Progenitor cell of endocrine pancreas (in vitro differentiated cells): Measurements from ENCODE around the gene C1orf174. TPM values are rescaled to one million over a fixed set of nuclear protein-coding genes. Genes with fewer than 3 reads are reported as not detected.

ENCODE experiments used
- DNase-seq: peaks from one replicate; pipeline ENCODE4 v3.0.0; 2021; ENCODE audit warnings: low spot score; ENCODE audit not compliant: unreplicated experiment
- H3K27ac Mint-ChIP-seq: 2 replicates; pipeline ENCODE4 v1.8.0; 2021; ENCODE audit warnings: mild to moderate bottlenecking, moderate library complexity, mixed read lengths
- H3K27me3 Mint-ChIP-seq: 2 replicates; pipeline ENCODE4 v1.8.0; 2021; ENCODE audit warnings: mixed read lengths
- H3K36me3 Mint-ChIP-seq: 2 replicates; pipeline ENCODE4 v1.8.0; 2022; ENCODE audit warnings: mixed read lengths; ENCODE audit not compliant: insufficient read depth
- H3K4me1 Mint-ChIP-seq: 2 replicates; pipeline ENCODE4 v1.8.0; 2021; ENCODE audit warnings: low read depth, mixed read lengths
- H3K4me3 Mint-ChIP-seq: 2 replicates; pipeline ENCODE4 v1.8.0; 2021; ENCODE audit warnings: low read depth, mild to moderate bottlenecking, moderate library complexity, mixed read lengths
- H3K9me3 Mint-ChIP-seq: 2 replicates; pipeline ENCODE4 v1.8.0; 2021; ENCODE audit warnings: low read depth, mixed read lengths
- total RNA-seq: library from RNA; stranded (reverse); gene quantifications from 2 replicates; pipeline ENCODE4 v1.2.1, GENCODE V29; 2021
- TF ChIP-seq, protein P1 (sequence below): fragments of 200-600 bp; sonication (generic); IDR thresholded peaks from one replicate; pipeline ENCODE4 v1.5.0; 2021; ENCODE audit warnings: antibody characterized with exemption, mild to moderate bottlenecking; ENCODE audit not compliant: unreplicated experiment

C1orf174 gene
- total RNA-seq, 1 donor from 2014 or later, result 26.9 TPM

DNA sequence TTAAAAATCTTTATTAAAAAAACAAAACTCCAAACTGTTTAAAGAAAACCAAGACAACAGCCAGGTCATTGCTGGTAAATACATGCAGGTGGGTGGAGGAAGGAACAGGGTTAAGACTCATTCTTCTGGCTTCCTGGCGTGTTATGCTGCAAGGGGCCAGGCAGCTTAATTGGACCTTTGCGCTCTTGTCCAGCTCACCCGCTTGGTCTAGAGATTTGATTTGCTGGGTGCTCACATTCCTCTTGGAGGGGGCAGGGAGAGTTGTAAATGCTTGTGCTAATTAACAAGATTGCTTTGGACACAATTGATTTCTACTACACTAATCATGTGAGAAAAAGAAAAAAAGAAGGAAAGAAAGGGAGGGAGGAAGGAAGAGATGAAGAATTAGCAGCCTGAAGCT lies 53.5 kb downstream of the C1orf174 start:
- Mint-ChIP-seq H3K4me1 (peaks cover 2% of the 10 kb centered on the region), H3K4me3 (no peak overlapping the region), H3K27me3 (no peaks in the 10 kb centered on the region), H3K9me3 (no peaks in the 10 kb centered on the region), H3K27ac (no peak overlapping the region), H3K36me3 (peaks cover 18% of the 10 kb centered on the region)
- TF ChIP-seq, protein P1, sequence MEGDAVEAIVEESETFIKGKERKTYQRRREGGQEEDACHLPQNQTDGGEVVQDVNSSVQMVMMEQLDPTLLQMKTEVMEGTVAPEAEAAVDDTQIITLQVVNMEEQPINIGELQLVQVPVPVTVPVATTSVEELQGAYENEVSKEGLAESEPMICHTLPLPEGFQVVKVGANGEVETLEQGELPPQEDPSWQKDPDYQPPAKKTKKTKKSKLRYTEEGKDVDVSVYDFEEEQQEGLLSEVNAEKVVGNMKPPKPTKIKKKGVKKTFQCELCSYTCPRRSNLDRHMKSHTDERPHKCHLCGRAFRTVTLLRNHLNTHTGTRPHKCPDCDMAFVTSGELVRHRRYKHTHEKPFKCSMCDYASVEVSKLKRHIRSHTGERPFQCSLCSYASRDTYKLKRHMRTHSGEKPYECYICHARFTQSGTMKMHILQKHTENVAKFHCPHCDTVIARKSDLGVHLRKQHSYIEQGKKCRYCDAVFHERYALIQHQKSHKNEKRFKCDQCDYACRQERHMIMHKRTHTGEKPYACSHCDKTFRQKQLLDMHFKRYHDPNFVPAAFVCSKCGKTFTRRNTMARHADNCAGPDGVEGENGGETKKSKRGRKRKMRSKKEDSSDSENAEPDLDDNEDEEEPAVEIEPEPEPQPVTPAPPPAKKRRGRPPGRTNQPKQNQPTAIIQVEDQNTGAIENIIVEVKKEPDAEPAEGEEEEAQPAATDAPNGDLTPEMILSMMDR, result no peak
- no peak for DNase-seq

DNA sequence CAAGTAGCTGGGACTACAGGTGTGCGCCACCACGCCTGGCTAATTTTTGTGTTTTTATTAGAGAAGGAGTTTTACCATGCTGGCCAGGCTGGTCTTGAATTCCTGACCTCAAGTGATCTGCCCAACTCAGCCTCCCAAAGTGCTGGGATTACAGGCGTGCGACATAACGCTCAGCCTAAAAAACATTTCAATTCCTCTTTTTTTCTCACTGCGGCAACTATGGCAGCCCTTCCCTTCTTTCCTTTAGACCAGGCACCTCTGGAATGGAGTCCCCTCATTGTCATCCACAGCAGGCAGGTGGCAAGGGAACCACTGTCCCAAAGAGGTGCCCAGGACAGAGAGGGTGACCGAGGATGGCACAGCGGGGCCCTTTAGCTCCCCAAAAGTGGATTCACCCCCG lies 57.2 kb downstream of the C1orf174 start:
- H3K27me3 Mint-ChIP-seq, result no peaks in the 10 kb centered on the region
- peaks cover 2% of the 10 kb centered on the region for H3K4me1 Mint-ChIP-seq
- no peak for DNase-seq
- TF ChIP-seq, protein P1, result no peak
- no peak overlapping the region for H3K27ac Mint-ChIP-seq
- H3K36me3 Mint-ChIP-seq, result peaks cover 31% of the 10 kb centered on the region
- H3K9me3 Mint-ChIP-seq, result no peaks in the 10 kb centered on the region
- no peak overlapping the region for H3K4me3 Mint-ChIP-seq

DNA sequence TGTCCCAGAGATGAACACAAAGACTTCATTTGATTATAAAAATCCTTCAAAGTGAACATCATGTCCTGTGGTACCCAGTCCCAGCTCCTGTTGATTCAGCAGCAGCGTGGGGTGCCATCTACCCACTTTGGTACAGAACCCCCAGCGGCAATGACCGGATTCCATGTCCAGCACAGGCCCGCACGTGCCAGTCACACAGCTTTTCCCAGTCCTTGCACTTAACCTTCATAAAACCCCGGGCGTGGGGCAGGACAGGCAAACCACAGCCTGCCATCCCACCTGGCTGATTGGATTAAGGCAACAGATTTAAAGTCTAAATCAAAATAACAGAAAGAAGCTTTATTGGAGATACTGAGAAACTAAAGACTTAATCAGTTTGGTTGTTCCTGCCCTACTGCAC lies 58.6 kb downstream of the C1orf174 start:
- Mint-ChIP-seq H3K9me3 (no peaks in the 10 kb centered on the region), H3K4me1 (no peaks in the 10 kb centered on the region), H3K27me3 (no peaks in the 10 kb centered on the region), H3K4me3 (no peak overlapping the region), H3K27ac (no peak overlapping the region), H3K36me3 (peaks cover 37% of the 10 kb centered on the region)
- DNase-seq, result no peak
- TF ChIP-seq, protein P1, result no peak

Other genes with a start within 250 kb of the C1orf174 start
- 2.2 and 2.4 TPM in 2 replicates for gene TP73, start 247.8 kb downstream of the C1orf174 start, total RNA-seq
- not detected in 2 replicates for gene CCDC27, start 147.8 kb downstream of the C1orf174 start, total RNA-seq
- 10.8 and 12.0 TPM in 2 replicates for gene SMIM1, start 127.5 kb downstream of the C1orf174 start, total RNA-seq
- 54.9 and 57.0 TPM in 2 replicates for gene LRRC47, start 103.8 kb downstream of the C1orf174 start, total RNA-seq
- 43.8 and 47.7 TPM in 2 replicates for gene CEP104, start 43.1 kb downstream of the C1orf174 start, total RNA-seq
- gene DFFB, start 42.8 kb downstream of the C1orf174 start, total RNA-seq, result 11.5 and 11.9 TPM in 2 replicates